GM12891 (cell line): ENCODE measurements around the gene ZBTB16.

Experiments used
- DNase-seq: peaks from one replicate; pipeline ENCODE4 v3.0.0; 2011; ENCODE audit warnings: low spot score; ENCODE audit not compliant: insufficient read length
- FAIRE-seq: peaks from 2 replicates; lab custom pipeline; 2011; peaks lifted over from hg19 to GRCh38; lab: Jason Lieb, UNC
- PAX5 ChIP-seq: IDR thresholded peaks from 2 replicates; pipeline ENCODE4 v1.6.1; 2011; ENCODE audit warnings: low read length, moderate library complexity, mild to moderate bottlenecking; ENCODE audit not compliant: insufficient read depth, severe bottlenecking
- POLR2A ChIP-seq: IDR thresholded peaks from 2 replicates; pipeline ENCODE4 v1.6.1; 2011; ENCODE audit warnings: low read depth, low read length, control low read depth
- POLR2AphosphoS5 ChIP-seq: IDR thresholded peaks from 2 replicates; pipeline ENCODE4 v1.6.1; 2011; ENCODE audit warnings: low read depth, low read length, control low read depth
- POU2F2 ChIP-seq: IDR thresholded peaks from 2 replicates; pipeline ENCODE4 v1.6.1; 2011; ENCODE audit warnings: low read depth, mild to moderate bottlenecking, control low read depth, low read length, moderate library complexity
- SPI1 ChIP-seq: IDR thresholded peaks from 2 replicates; pipeline ENCODE4 v1.6.1; 2011; ENCODE audit warnings: low read depth, low read length, control low read depth
- TAF1 ChIP-seq: IDR thresholded peaks from 2 replicates; pipeline ENCODE4 v1.6.1; 2011; ENCODE audit warnings: low read depth, low read length, control low read depth

Gene ZBTB16

GRCh38 chr11:114196997-114197703, 137.6 kb downstream of the ZBTB16 start:
- DNase-seq, result no peak
- no peak for TF ChIP-seq SPI1
- no peak for TF ChIP-seq TAF1
- TF ChIP-seq PAX5, result no peak
- no peak for TF ChIP-seq POLR2A
- no peak for TF ChIP-seq POU2F2
- TF ChIP-seq POLR2AphosphoS5, result no peak
- FAIRE-seq, result no peak

GRCh38 chr11:114197799-114198500, 138.4 kb downstream of the ZBTB16 start:
- DNase-seq (no peak), FAIRE-seq (no peak)
- TF ChIP-seq SPI1 (no peak), PAX5 (no peak), POLR2A (no peak), TAF1 (no peak), POU2F2 (no peak), POLR2AphosphoS5 (no peak)

DNA sequence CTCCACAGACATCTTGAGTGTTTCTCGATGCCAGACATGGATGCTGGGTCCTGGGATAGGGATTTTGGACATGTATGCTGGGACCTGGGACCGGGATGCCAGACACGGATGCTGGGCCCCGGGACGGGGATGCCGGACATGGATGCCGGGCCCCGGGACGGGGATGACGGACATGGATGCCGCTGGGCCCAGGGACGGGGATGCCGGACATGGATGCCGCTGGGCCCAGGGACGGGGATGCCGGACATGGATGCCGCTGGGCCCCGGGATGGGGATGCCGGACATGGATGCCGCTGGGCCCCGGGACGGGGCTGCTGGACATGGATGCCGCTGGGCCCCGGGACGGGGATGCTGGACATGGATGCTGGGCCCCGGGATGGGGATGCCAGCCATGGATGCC, 139.5 kb downstream of the ZBTB16 start:
- TF ChIP-seq PAX5, result no peak
- TF ChIP-seq POLR2AphosphoS5, result no peak
- TF ChIP-seq POLR2A, result no peak
- TF ChIP-seq SPI1, result no peak
- TF ChIP-seq POU2F2, result no peak
- no peak for TF ChIP-seq TAF1
- DNase-seq, result no peak
- no peak for FAIRE-seq

- DNase-seq (no peak), FAIRE-seq (no peak)
- no peak for TF ChIP-seq PAX5
- TF ChIP-seq POLR2AphosphoS5, result no peak
- no peak for TF ChIP-seq TAF1
- TF ChIP-seq POU2F2, result no peak
- no peak for TF ChIP-seq POLR2A
- TF ChIP-seq SPI1, result no peak
Measured at GRCh38 chr11:114200351-114201133, 141.0 kb downstream of the ZBTB16 start.

GRCh38 chr11:114201219-114201618, 141.7 kb downstream of the ZBTB16 start:
- DNase-seq (no peak), FAIRE-seq (no peak)
- TF ChIP-seq SPI1, result no peak
- no peak for TF ChIP-seq TAF1
- no peak for TF ChIP-seq POU2F2
- no peak for TF ChIP-seq PAX5
- no peak for TF ChIP-seq POLR2A
- TF ChIP-seq POLR2AphosphoS5, result no peak

DNA sequence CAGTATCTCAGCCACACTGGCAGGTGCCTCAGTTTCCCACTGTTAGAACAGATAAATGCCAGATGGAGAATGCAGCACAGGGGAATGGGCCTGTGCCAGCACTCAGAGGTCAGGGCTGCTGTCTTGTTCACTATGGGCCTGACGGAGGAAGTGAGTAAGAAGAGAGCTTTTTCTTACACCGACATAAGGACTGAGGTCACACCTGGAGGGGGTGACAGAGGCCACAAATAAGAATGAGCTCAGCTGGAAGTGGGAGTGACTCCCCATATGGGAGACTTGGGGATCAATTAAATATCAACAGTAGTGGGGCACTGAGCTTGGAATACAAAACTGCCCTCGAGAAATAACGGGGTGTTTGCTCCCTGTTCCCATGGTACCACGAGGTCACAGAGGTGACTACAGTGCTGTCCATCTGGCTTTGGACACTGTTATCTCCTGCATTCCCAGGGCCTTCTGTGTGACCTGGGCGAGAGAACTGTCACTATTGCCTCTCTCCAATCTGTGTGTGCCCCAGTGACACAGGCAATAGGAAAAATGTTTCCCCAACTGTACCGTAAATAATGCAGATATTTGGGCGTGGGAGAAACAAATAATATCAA, 142.6 kb downstream of the ZBTB16 start:
- DNase-seq (no peak), FAIRE-seq (no peak)
- TF ChIP-seq POLR2A, result no peak
- no peak for TF ChIP-seq SPI1
- TF ChIP-seq POLR2AphosphoS5, result no peak
- no peak for TF ChIP-seq PAX5
- no peak for TF ChIP-seq POU2F2
- no peak for TF ChIP-seq TAF1

GRCh38 chr11:114207096-114207495, 147.6 kb downstream of the ZBTB16 start:
- DNase-seq (no peak), FAIRE-seq (no peak)
- TF ChIP-seq POLR2AphosphoS5, result no peak
- no peak for TF ChIP-seq PAX5
- no peak for TF ChIP-seq POLR2A
- TF ChIP-seq SPI1, result no peak
- TF ChIP-seq POU2F2, result no peak
- TF ChIP-seq TAF1, result no peak

DNA sequence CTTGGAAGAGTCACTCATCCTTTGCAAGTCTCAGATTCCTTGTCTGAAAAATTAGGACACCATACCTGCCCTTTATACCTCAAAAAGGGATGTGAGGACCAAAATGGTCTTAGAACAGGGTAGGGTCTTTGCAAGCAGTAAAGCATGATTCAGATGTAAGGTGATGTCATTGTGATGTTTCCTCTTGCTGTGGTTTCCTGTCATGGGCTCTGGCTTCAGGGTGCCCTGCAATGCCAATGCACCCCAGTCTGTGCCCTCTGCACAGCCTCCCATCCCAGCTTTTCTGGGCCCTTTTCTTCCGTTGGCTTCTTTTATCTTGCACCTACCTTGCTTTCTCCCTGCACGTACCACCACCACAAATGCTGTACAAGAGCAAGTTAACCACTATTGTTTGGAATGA, 148.9 kb downstream of the ZBTB16 start:
- DNase-seq (no peak), FAIRE-seq (no peak)
- TF ChIP-seq SPI1 (no peak), POLR2A (no peak), POU2F2 (no peak), PAX5 (no peak), POLR2AphosphoS5 (no peak), TAF1 (no peak)

GRCh38 chr11:114209343-114209742, 149.8 kb downstream of the ZBTB16 start:
- no peak for DNase-seq
- no peak for FAIRE-seq
- no peak for TF ChIP-seq TAF1

DNA sequence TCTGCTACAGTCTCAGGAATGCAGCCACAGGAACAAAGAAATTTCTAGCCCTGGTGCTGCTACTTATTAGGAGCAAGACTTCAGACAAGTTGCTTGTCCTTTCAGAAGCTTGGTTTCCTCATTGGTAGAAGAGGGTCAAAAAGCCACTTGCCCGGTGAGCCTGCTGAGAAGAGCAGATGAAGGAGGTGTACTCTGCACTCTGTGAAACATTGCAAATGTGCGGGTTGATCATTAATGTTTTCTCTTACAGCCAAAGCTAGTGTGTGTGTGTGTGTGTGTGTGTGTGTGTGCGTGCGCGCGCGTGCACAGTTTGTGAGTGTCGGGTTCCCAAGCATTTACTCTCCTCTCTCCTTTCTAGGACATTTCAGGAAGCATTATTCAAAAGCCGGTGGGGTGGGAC, 150.4 kb downstream of the ZBTB16 start:
- TF ChIP-seq PAX5 (no peak), POLR2AphosphoS5 (no peak), SPI1 (no peak), TAF1 (no peak), POLR2A (no peak), POU2F2 (no peak)
- no peak for FAIRE-seq
- DNase-seq, result no peak
